Erythroblast (primary cell): ENCODE data around the gene AGPS.

ENCODE experiments used
- GATA1 ChIP-seq: IDR thresholded peaks from 2 replicates; pipeline ENCODE4 v1.6.1; 2011; ENCODE audit warnings: low read depth, mild to moderate bottlenecking, control low read depth, low read length, moderate library complexity
- POLR2A ChIP-seq: IDR thresholded peaks from 2 replicates; pipeline ENCODE4 v1.6.1; 2011; ENCODE audit warnings: mild to moderate bottlenecking, low read length

DNA sequence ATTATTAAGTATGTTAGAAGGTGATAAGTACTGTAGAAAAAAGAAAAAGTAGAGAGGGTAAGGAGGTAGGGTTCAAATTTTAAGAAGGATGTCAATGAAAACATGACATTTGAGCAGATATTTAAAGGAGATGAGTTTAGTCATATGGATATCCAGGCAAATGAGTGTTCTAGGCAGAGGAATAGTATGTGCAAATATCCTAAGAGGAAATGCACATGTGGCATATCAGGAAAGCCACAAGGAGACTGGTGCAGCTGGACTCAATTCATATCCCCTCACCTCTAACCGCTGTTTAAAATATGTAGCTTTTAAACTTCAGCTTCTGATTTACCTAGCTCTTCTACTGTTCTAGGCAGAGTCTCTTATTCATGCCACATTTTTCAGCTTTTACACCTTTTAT lies 9.5 kb downstream of the AGPS start:
- TF ChIP-seq POLR2A (no peak), GATA1 (no peak)
